Myocyte (in vitro differentiated cells): ENCODE data around the gene ARHGEF25. TPM values are rescaled to one million over a fixed set of nuclear protein-coding genes. Genes with fewer than 3 reads are reported as not detected.
"Not testable (repeated sequence)": the region's sequence is repeated elsewhere in the genome, so short reads cannot be mapped to it uniquely, and the experiment has no call there.

ENCODE experiments used
- DNase-seq: peaks from one replicate; pipeline ENCODE4 v3.0.0-alpha.2; 2012; ENCODE audit warnings: low read depth
- polyA plus RNA-seq: library from polyadenylated mRNA; unstranded; fragments of >200 nt; gene quantifications from one replicate; pipeline ENCODE4 v1.2.1, GENCODE V29; 2012; ENCODE audit warnings: missing spikeins
- total RNA-seq: library from RNA; depleted of rRNA; stranded (reverse); fragments of >200 nt; gene quantifications from 2 replicates; pipeline ENCODE4 v1.2.3, GENCODE V29; 2014

ARHGEF25 gene
- 8.6 and 12.4 TPM in 2 replicates for total RNA-seq
- polyA plus RNA-seq: 26.8 TPM

GRCh38 chr12:57611108-57611826 lies at the start of gene ARHGEF25:
Gene ARHGEF25 (plus strand): TSS chr12:57611435. CDS start chr12:57611895, 460 bp downstream.
- DNase-seq: peak; percentile 50

DNA sequence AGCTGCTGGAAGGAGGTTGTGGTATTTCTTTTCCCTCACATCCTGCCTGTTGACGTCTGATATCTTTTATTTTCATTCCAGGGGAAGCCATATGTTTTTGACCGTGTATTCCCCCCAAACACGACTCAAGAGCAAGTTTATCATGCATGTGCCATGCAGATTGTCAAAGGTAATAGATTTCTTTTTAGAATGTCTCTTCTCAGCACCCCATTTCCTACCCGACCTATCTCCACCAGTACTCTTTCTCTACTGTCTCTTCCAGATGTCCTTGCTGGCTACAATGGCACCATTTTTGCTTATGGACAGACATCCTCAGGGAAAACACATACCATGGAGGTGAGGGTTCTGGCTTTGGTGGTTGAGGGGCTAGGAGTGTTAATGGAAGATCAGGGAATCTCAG lies 47.9 kb upstream of the ARHGEF25 start:
- DNase-seq: no peak

DNA sequence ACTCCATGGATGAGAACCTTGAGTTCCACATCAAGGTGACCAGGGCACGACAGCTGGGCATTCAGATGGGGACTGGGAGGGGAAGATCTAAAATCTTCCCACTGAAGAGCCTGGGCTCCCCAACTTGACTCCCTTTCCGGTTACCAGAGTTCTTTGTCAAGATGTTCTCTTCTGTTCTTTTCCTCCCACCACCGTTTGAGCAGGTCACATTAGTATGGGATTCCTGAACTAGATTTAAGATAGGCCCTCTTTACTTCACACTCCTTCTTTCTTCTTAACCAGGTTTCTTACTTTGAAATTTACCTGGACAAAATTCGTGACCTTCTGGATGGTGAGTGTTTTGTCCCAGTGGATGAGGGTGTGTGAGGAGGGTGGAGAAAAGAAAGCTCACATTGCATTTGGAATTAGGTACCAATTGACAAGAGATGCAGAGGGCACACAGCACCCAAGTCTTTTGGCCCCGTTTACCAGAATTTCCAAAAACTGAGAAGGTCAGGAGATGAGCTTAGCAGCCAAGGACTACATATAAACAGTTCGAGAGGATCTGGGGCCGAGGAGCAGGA lies 47.0 kb upstream of the ARHGEF25 start:
- no peak for DNase-seq

DNA sequence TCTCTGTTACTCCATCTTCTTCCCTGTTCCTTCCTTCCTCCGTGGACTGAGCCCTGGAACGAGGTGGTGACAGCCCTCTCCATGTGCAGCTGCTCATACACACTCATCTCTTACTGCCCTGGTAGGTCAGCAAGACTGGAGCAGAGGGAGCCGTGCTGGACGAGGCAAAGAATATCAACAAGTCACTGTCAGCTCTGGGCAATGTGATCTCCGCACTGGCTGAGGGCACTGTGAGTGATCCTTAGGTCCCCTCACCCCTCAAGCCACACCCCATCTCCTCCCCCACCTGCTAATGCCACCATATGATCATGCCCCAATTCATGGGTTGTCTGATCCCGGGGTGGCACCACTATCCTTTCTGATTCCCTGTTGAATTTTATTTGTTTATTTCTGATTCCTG lies 42.4 kb upstream of the ARHGEF25 start:
- no peak for DNase-seq

DNA sequence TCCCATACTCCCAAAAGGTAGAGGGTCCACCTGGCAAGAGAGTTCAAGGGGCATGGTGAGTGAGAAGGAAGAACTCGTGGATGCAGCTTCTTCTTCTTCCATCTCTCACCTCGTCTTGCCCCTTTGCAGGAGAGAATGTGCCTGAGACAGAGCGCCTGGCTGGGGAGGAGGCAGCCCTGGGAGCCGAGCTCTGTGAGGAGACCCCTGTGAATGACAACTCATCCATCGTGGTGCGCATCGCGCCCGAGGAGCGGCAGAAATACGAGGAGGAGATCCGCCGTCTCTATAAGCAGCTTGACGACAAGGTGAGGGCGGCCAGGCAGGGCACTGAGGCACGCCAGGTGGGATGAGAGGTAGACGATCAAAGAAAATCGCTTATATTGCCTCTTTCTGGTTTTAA lies 41.4 kb upstream of the ARHGEF25 start:
- no peak for DNase-seq

GRCh38 chr12:57570438-57570837 lies 40.8 kb upstream of the ARHGEF25 start:
- DNase-seq: not testable (repeated sequence)

- DNase-seq: no peak
These were observed 39.1 kb upstream of the ARHGEF25 start for GRCh38 chr12:57571926-57572762.

- DNase-seq: no peak
These were observed 36.4 kb upstream of the ARHGEF25 start for GRCh38 chr12:57574795-57575194.

- no peak for DNase-seq
These were observed 35.2 kb upstream of the ARHGEF25 start for GRCh38 chr12:57575771-57576612.

GRCh38 chr12:57576613-57577160 lies 34.5 kb upstream of the ARHGEF25 start:
- DNase-seq: no peak

- no peak for DNase-seq
These were observed 33.1 kb upstream of the ARHGEF25 start for GRCh38 chr12:57577981-57578758.

GRCh38 chr12:57579011-57579410 lies 32.2 kb upstream of the ARHGEF25 start:
- no peak for DNase-seq

DNA sequence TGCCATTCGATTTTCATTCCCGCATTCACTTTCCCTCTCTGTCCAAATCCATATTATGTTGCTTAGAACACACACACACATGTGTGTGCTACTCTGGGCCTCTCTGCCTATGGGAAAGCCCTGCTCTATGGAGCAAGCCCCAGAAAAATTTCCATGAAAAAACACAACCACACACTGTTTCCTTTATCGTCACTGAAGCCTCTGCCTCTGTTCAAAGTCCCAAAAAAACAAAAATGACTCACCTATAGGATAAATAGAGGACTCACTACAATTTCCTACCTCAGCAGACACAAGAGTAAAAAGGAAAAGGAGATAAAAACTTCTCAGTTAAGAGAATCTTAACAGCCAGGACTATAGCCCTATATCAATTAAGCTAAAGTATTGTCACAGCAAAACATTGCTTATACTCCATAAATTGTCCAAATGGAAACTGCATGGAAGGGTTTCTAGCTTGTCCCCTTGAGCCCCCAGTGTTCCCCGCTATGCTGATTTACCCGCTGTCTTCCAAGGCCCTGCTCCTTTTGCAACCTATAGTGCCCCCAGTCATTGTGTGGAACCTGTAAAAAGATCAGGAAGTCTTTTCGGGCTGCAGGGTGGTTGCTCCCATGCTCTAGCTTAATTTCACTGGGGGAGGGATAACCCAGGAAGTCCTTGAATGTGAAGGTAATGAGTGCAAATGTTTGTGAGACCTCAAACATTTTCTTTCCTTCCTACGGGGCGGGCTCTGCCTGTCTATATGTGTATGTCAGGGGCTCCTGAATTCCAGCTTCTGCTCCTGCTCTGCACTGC lies 31.4 kb upstream of the ARHGEF25 start:
- DNase-seq: no peak

DNA sequence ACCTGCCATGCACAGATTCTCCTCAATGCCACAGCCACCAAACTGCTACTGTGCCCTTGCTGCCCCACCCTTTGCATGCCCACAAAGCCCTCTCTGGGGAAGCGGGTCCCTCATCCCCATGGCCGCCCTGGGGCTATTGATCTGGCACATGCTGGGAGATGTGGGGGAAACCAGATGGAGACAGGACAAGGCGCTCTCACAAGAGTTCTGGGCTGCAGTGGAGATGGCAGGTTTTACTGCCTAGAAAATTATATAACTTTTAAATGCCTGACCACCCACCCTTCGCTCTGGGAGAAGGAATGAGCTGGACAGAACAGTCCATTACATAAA lies 30.8 kb upstream of the ARHGEF25 start:
- no peak for DNase-seq

GRCh38 chr12:57581802-57582201 lies 29.4 kb upstream of the ARHGEF25 start:
- no peak for DNase-seq

DNA sequence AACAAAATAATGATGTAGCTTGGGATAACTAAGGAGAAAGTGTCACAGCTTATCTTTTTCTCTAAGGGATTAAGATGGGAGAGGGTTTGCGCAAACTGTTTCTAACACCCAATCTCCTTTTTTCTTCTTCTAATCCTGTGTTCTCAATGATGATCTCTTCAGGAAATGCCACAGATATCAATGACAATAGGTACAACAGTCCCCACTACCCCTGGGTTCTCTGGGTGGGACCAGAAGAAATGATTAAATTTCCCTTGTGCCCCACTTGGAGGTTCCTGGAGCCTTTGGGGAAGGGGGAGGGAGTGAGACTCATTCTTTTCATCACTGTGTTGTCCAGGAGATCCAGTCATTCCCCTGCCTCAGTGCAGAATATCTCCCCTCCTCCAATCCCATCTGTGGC lies 28.8 kb upstream of the ARHGEF25 start:
- no peak for DNase-seq

- peak; percentile 84 for DNase-seq
These were observed 28.0 kb upstream of the ARHGEF25 start for GRCh38 chr12:57583008-57583831.

DNA sequence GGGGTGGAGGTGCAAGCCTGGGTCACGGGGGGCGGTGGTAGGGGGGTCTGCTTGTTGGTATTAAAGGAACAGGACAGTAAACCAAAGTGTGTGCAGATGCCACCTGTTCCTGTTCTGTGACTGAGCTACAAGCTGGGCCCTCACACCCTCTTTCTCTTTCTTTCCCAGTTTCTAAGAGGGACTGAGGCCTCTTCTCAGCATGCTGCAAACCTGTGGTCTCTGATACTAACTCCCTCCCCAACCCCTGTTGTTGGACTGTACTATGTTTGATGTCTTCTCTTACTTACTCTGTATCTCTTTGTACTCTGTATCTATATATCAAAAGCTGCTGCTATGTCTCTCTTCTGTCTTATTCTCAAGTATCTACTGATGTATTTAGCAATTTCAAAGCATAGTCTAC lies 27.2 kb upstream of the ARHGEF25 start:
- DNase-seq: no peak

GRCh38 chr12:57584690-57585089 lies 26.5 kb upstream of the ARHGEF25 start:
- no peak for DNase-seq
